Endothelial cell of umbilical vein (primary cell): ENCODE results near the gene IFT22. TPM values are rescaled to one million over a fixed set of nuclear protein-coding genes. Genes with fewer than 3 reads are reported as not detected.
A peak's percentile ranks its signal among the peaks of the same experiment; 100 is the strongest.

Experiments used
- Bru-seq: library from RNA; stranded (reverse); fragments of 400-500 nt; gene quantifications from one replicate; lab custom pipeline; 2021; lab: Mats Ljungman, UMichigan
- BruChase-seq, 2 experiments: library from RNA; stranded (reverse); fragments of 400-500 nt; gene quantifications; one replicate each; lab custom pipeline; 2021; lab: Mats Ljungman, UMichigan
- BruUV-seq: library from RNA; stranded (reverse); fragments of 400-500 nt; replicated peaks from 2 replicates; lab custom pipeline; 2021; lab: Mats Ljungman, UMichigan
- CTCF ChIA-PET: fragments of 300-600, 350-600 bp; sonication (Branson Sonifier 250); formaldehyde crosslinking; loops from one replicate; lab custom pipeline; 2021; ENCODE audit warnings: antibody characterized with exemption, inconsistent platforms; lab: Charles Lee
- POLR2A ChIA-PET: fragments of 300-600, 350-600 bp; sonication (Branson Sonifier 250); formaldehyde crosslinking; loops from one replicate; lab custom pipeline; 2021; ENCODE audit warnings: antibody characterized with exemption, inconsistent platforms; lab: Charles Lee
- DNase-seq: peaks from one replicate; pipeline ENCODE4 v3.0.0-alpha.2; 2011; ENCODE audit warnings: low read depth, low spot score
- FAIRE-seq: peaks from 2 replicates; lab custom pipeline; 2011; peaks lifted over from hg19 to GRCh38; lab: Jason Lieb, UNC
- H2AFZ ChIP-seq: 2 replicates; pipeline ENCODE4 v1.6.0; 2012; ENCODE audit warnings: low read depth, low read length, control low read depth, inconsistent platforms
- H3K27ac ChIP-seq: 2 replicates; pipeline ENCODE4 v1.5.1; 2011; ENCODE audit warnings: low read depth, mild to moderate bottlenecking, control low read depth, low read length, moderate library complexity; ENCODE audit not compliant: insufficient read depth
- H3K27me3 ChIP-seq, 2 experiments: 2 replicates each; pipeline versions ENCODE4 v1.6.0 to v1.6.1; 2011; ENCODE audit warnings: low read length in 2 of 2, mixed read lengths in 1 of 2; ENCODE audit not compliant: control insufficient read depth in 2 of 2, insufficient read depth in 2 of 2
- H3K36me3 ChIP-seq, 2 experiments: 2 replicates in 1 of 2; 3 replicates in 1 of 2; pipeline ENCODE4 v1.5.1; 2011; ENCODE audit warnings: low read length in 2 of 2, mild to moderate bottlenecking in 1 of 2, moderate library complexity in 1 of 2; ENCODE audit not compliant: control insufficient read depth in 2 of 2, insufficient read depth in 2 of 2; ENCODE audit errors: extremely low read depth in 1 of 2
- H3K4me1 ChIP-seq: 3 replicates; pipeline ENCODE4 v1.5.1; 2011; ENCODE audit warnings: mild to moderate bottlenecking, low read length; ENCODE audit not compliant: control insufficient read depth, insufficient read depth; ENCODE audit errors: extremely low read depth
- H3K4me2 ChIP-seq: 2 replicates; pipeline ENCODE4 v1.6.1; 2011; ENCODE audit warnings: low read length, control low read depth, mixed read lengths; ENCODE audit not compliant: insufficient read depth
- H3K4me3 ChIP-seq, 3 experiments: fragments of 200-600 bp in 1 of 3; sonication (generic), shearing (Covaris generic) in 1 of 3; replicated peaks in 1 of 3; 2 replicates each; pipeline ENCODE4 v1.5.1; 2011 to 2016; ENCODE audit warnings: control low read depth in 3 of 3, low read length in 3 of 3, mild to moderate bottlenecking in 2 of 3, inconsistent platforms in 1 of 3, low read depth in 1 of 3, moderate library complexity in 1 of 3; ENCODE audit not compliant: insufficient read depth in 1 of 3
- H3K79me2 ChIP-seq: 2 replicates; pipeline ENCODE4 v1.6.0; 2012; ENCODE audit warnings: low read length, inconsistent platforms; ENCODE audit not compliant: control insufficient read depth, insufficient read depth
- H3K9ac ChIP-seq: replicated peaks from 2 replicates; pipeline ENCODE3; 2011; ENCODE audit warnings: low read length, control low read depth; ENCODE audit not compliant: insufficient read depth; ENCODE audit errors: extremely low read depth
- H3K9me1 ChIP-seq: replicated peaks from 3 replicates; pipeline ENCODE4 v1.6.0; 2011; ENCODE audit warnings: mild to moderate bottlenecking, low read length; ENCODE audit not compliant: control insufficient read depth, insufficient read depth; ENCODE audit errors: extremely low read depth
- H3K9me3 ChIP-seq: replicated peaks from 2 replicates; pipeline ENCODE4 v1.5.1; 2012; ENCODE audit warnings: low read length, inconsistent platforms; ENCODE audit not compliant: control insufficient read depth, insufficient read depth
- H4K20me1 ChIP-seq: replicated peaks from 2 replicates; pipeline ENCODE3; 2011; ENCODE audit warnings: mild to moderate bottlenecking, low read length; ENCODE audit not compliant: control insufficient read depth, insufficient read depth; ENCODE audit errors: extremely low read depth
- EZH2 ChIP-seq: IDR thresholded peaks from 2 replicates; pipeline ENCODE4 v1.6.1; 2012; ENCODE audit warnings: borderline replicate concordance, low read depth, mild to moderate bottlenecking, moderate library complexity, low read length, inconsistent platforms; ENCODE audit not compliant: severe bottlenecking
- FOS ChIP-seq: IDR thresholded peaks from 2 replicates; pipeline ENCODE4 v1.6.1; 2011; ENCODE audit warnings: mild to moderate bottlenecking, low read length, moderate library complexity, borderline replicate concordance; ENCODE audit not compliant: insufficient read depth
- GATA2 ChIP-seq: IDR thresholded peaks from 2 replicates; pipeline ENCODE4 v1.7.0; 2011; ENCODE audit warnings: low read depth, mild to moderate bottlenecking, moderate library complexity, mixed read lengths, low read length; ENCODE audit not compliant: insufficient read length, insufficient read depth
- JUN ChIP-seq: IDR thresholded peaks from 2 replicates; pipeline ENCODE4 v1.6.1; 2011; ENCODE audit warnings: borderline replicate concordance, low read depth; ENCODE audit not compliant: insufficient read length, insufficient read depth
- MAX ChIP-seq: IDR thresholded peaks from 2 replicates; pipeline ENCODE4 v1.6.1; 2011; ENCODE audit not compliant: insufficient read depth, insufficient read length
- MYC ChIP-seq: IDR thresholded peaks from one replicate; pipeline ENCODE4 v1.6.1; 2011; ENCODE audit warnings: mild to moderate bottlenecking, low read depth, low read length
- POLR2A ChIP-seq: IDR thresholded peaks from 2 replicates; pipeline ENCODE4 v1.6.1; 2012; ENCODE audit warnings: low read depth, mild to moderate bottlenecking, control low read depth, low read length
- POLR2AphosphoS5 ChIP-seq: IDR thresholded peaks from 2 replicates; pipeline ENCODE4 v1.6.1; 2012; ENCODE audit warnings: low read depth, mild to moderate bottlenecking, control low read depth, low read length, moderate library complexity; ENCODE audit not compliant: insufficient read depth
- dilution Hi-C: fragments of 300-500 bp; cut with MboI; formaldehyde crosslinking; loops from one replicate; pipeline ENCODE4 v1.15.0; 2019; ENCODE audit warnings: low sequenced_read_pairs; ENCODE audit not compliant: extremely low pct_ligation_motif_present
- intact Hi-C: fragments of 100-400 bp; cut with micrococcal nuclease; formaldehyde crosslinking; loops from one replicate; pipeline ENCODE4 v1.10.0; 2022
- long read RNA-seq: library from polyadenylated mRNA; stranded (forward); transcript quantifications from one replicate; pipeline ENCODE4 v2.0.0, GENCODE V29; 2021
- polyA minus RNA-seq, 3 experiments: library from RNA; depleted of rRNA, polyadenylated mRNA; stranded (reverse); fragments of >200 nt; gene quantifications; 1 replicate in 1 of 3; 2 replicates in 2 of 3; pipeline ENCODE4 v1.2.3, GENCODE V29; 2011
- polyA plus RNA-seq, 4 experiments: library from polyadenylated mRNA; depleted of rRNA in 3 of 4; stranded (reverse) in 3 of 4; unstranded in 1 of 4; fragments of >200 nt; gene quantifications; 2 replicates each; pipeline versions ENCODE4 v1.2.1 to v1.2.3, GENCODE V29; 2011 to 2012; ENCODE audit warnings: missing spikeins in 1 of 4
- total RNA-seq: library from RNA; stranded (reverse); gene quantifications from 2 replicates; pipeline ENCODE4 v1.2.3, GENCODE V29; 2021
- TF ChIP-seq, protein P1 (sequence below), 2 donors: IDR thresholded peaks; 1 replicate in 1 of 2; 2 replicates in 1 of 2; pipeline ENCODE4 v1.5.1; 2011; ENCODE audit warnings: low read length in 2 of 2, mild to moderate bottlenecking in 2 of 2, moderate library complexity in 2 of 2, control low read depth in 1 of 2, inconsistent platforms in 1 of 2, low read depth in 1 of 2; ENCODE audit not compliant: insufficient read depth in 1 of 2; ENCODE audit errors: extremely low read depth in 1 of 2

Gene IFT22
- total RNA-seq (26.1 and 28.7 TPM in 2 replicates), polyA plus RNA-seq (26.0 and 26.3 TPM in 2 replicates), polyA minus RNA-seq (28.7 and 30.3 TPM in 2 replicates), Bru-seq, nascent RNA (percentile 44 among the genes with signal in this experiment), BruChase-seq, experiment 1, labeled RNA remaining after a 6-hour chase (percentile 60 among the genes with signal in this experiment), BruChase-seq, experiment 2, labeled RNA remaining after a 2-hour chase (percentile 45 among the genes with signal in this experiment)
- polyA plus RNA-seq (2011; cell fraction: cytosol; rRNA removed) = 40.6 and 44.9 TPM in 2 replicates
- 11.2 and 13.4 TPM in 2 replicates for polyA plus RNA-seq (2011; cell fraction: nucleus; rRNA removed)
- 32.5 and 38.1 TPM in 2 replicates for polyA plus RNA-seq (2012)
- polyA minus RNA-seq (2011; cell fraction: cytosol; rRNA and poly(A)+ RNA removed) = 13.5 TPM
- polyA minus RNA-seq (2011; cell fraction: nucleus; rRNA and poly(A)+ RNA removed) = 4.4 and 5.5 TPM in 2 replicates
- long read RNA-seq, transcript IFT22-209 (4 exons, 917 nt) = minor isoform, 8 of 158 reads
- long read RNA-seq, transcript IFT22-201 (5 exons, 1,130 nt) = major isoform, 52 of 158 reads
- long read RNA-seq, partial matches to known transcripts = 3 of 158 reads
- long read RNA-seq, other reads (novel, unspliced or antisense) = 84 of 158 reads

GRCh38 chr7:101321491-101322401, at the start of gene IFT22:
IFT22 (minus strand) TSS chr7:101321812; CDS start chr7:101321709, 103 bp downstream.
- BruUV-seq = TSS peak; percentile 89
- no peaks in the 10 kb centered on the region for H3K9me3 ChIP-seq
- H3K9ac ChIP-seq = peak within 1 kb of the TSS; percentile 36
- dilution Hi-C loops = no loop called here
- H3K4me2 ChIP-seq = peak within 1 kb of the TSS; percentile 40
- no peaks in the 10 kb centered on the region for H3K79me2 ChIP-seq
- peak within 1 kb of the TSS; percentile 81 for H2AFZ ChIP-seq
- H3K9me1 ChIP-seq = no peaks in the 10 kb centered on the region
- no peaks in the 10 kb centered on the region for H4K20me1 ChIP-seq
- TF ChIP-seq FOS = no peak
- no peak for TF ChIP-seq MAX
- TF ChIP-seq JUN = no peak
- no peak for TF ChIP-seq EZH2
- TF ChIP-seq POLR2A = peak; percentile 82
- TF ChIP-seq GATA2 = no peak
- TF ChIP-seq MYC = no peak
- TF ChIP-seq, protein P1, sequence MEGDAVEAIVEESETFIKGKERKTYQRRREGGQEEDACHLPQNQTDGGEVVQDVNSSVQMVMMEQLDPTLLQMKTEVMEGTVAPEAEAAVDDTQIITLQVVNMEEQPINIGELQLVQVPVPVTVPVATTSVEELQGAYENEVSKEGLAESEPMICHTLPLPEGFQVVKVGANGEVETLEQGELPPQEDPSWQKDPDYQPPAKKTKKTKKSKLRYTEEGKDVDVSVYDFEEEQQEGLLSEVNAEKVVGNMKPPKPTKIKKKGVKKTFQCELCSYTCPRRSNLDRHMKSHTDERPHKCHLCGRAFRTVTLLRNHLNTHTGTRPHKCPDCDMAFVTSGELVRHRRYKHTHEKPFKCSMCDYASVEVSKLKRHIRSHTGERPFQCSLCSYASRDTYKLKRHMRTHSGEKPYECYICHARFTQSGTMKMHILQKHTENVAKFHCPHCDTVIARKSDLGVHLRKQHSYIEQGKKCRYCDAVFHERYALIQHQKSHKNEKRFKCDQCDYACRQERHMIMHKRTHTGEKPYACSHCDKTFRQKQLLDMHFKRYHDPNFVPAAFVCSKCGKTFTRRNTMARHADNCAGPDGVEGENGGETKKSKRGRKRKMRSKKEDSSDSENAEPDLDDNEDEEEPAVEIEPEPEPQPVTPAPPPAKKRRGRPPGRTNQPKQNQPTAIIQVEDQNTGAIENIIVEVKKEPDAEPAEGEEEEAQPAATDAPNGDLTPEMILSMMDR (IDR thresholded peaks at IDR 0.05; ENCODE audit: extremely low read depth in 1 of 2, insufficient read depth in 1 of 2, low read depth in 1 of 2, low read length in 2 of 2) = peak; percentile 6 to 36
- TF ChIP-seq POLR2AphosphoS5 = peak; percentile 75
- H3K4me3 ChIP-seq = peak within 1 kb of the TSS; percentile 57 to 86 (median 61)
- peak within 1 kb of the TSS; percentile 9 for H3K27ac ChIP-seq
- H3K36me3 ChIP-seq = no peaks in the 10 kb centered on the region
- peak; percentile 86 for DNase-seq
- ChIA-PET POLR2A (interaction anchor here (0.6 kb wide), 1 partner anchor 263 kb away, joined by 4 read pairs; no protein-coding TSS in a partner anchor), CTCF (interaction anchor here (0.6 to 1.7 kb wide), 15 partner anchors 11 to 218 kb away, joined by 3 to 13 read pairs (median 4); partner anchors contain the start of genes COL26A1, PLOD3 and ZNHIT1)
- H3K4me1 ChIP-seq = peaks cover 2% of the 10 kb centered on the region
- intact Hi-C loops = no loop called here
- no peaks in the 10 kb centered on the region for H3K27me3 ChIP-seq
- peak; percentile 92 for FAIRE-seq
